GM23248 (cell line): Measurements from ENCODE around the gene CNTNAP4. TPM values are rescaled to one million over a fixed set of nuclear protein-coding genes. Genes with fewer than 3 reads are reported as not detected.

ENCODE experiments used
- DNase-seq: peaks from one replicate; pipeline ENCODE4 v3.0.0-alpha.2; 2015
- H2AFZ ChIP-seq: fragments of 200-600 bp; sonication (generic); 2 replicates; pipeline ENCODE4 v1.6.1; 2016; ENCODE audit warnings: antibody characterized with exemption
- H3F3A ChIP-seq: fragments of 200-600 bp; sonication (generic); 2 replicates; pipeline ENCODE4 v1.6.1; 2016; ENCODE audit warnings: mild to moderate bottlenecking, antibody characterized with exemption, mixed run types; ENCODE audit not compliant: insufficient read depth
- H3K27ac ChIP-seq: fragments of 200-600 bp; sonication (generic); 2 replicates; pipeline ENCODE4 v1.5.1; 2016; ENCODE audit warnings: mild to moderate bottlenecking
- H3K27me3 ChIP-seq: fragments of 200-600 bp; sonication (generic); replicated peaks from 2 replicates; pipeline ENCODE4 v1.6.1; 2016; ENCODE audit warnings: mild to moderate bottlenecking; ENCODE audit not compliant: insufficient read depth
- H3K36me3 ChIP-seq: fragments of 200-600 bp; sonication (generic); 2 replicates; pipeline ENCODE4 v1.6.1; 2016; ENCODE audit warnings: low read depth, mild to moderate bottlenecking
- H3K4me1 ChIP-seq: fragments of 200-600 bp; sonication (generic); 2 replicates; pipeline ENCODE4 v1.6.1; 2016; ENCODE audit warnings: mild to moderate bottlenecking; ENCODE audit not compliant: insufficient read depth
- H3K4me2 ChIP-seq: fragments of 200-600 bp; sonication (generic); one replicate; pipeline ENCODE4 v1.6.1; 2016; ENCODE audit warnings: mild to moderate bottlenecking; ENCODE audit not compliant: unreplicated experiment
- H3K4me3 ChIP-seq: fragments of 200-600 bp; sonication (generic); 2 replicates; pipeline ENCODE4 v1.5.1; 2016; ENCODE audit warnings: mild to moderate bottlenecking
- H3K79me2 ChIP-seq: fragments of 200-600 bp; sonication (generic); 2 replicates; pipeline ENCODE4 v1.6.1; 2016; ENCODE audit warnings: mild to moderate bottlenecking; ENCODE audit not compliant: insufficient read depth
- H3K9ac ChIP-seq: fragments of 200-600 bp; sonication (generic); 2 replicates; pipeline ENCODE4 v1.6.1; 2016; ENCODE audit warnings: mild to moderate bottlenecking
- H3K9me2 ChIP-seq: fragments of 200-600 bp; sonication (generic); 2 replicates; pipeline ENCODE4 v1.6.1; 2016; ENCODE audit warnings: mixed run types, mild to moderate bottlenecking, moderate library complexity; ENCODE audit not compliant: insufficient read depth
- H3K9me3 ChIP-seq: fragments of 200-600 bp; sonication (generic); one replicate; pipeline ENCODE4 v1.6.1; 2017; ENCODE audit warnings: low read depth
- H4K20me1 ChIP-seq: fragments of 200-600 bp; sonication (generic); 2 replicates; pipeline ENCODE4 v1.6.0; 2016; ENCODE audit not compliant: insufficient read depth
- EZH2 ChIP-seq: fragments of 200-600 bp; sonication (generic); IDR thresholded peaks from 2 replicates; pipeline ENCODE4 v1.6.1; 2018; ENCODE audit warnings: antibody characterized with exemption, mild to moderate bottlenecking; ENCODE audit not compliant: insufficient read depth, poor library complexity, severe bottlenecking
- EZH2phosphoT487 ChIP-seq: fragments of 200-600 bp; sonication (generic); IDR thresholded peaks from 2 replicates; pipeline ENCODE4 v1.6.1; 2018; ENCODE audit warnings: antibody characterized with exemption, moderate library complexity, mild to moderate bottlenecking, low read depth; ENCODE audit not compliant: insufficient read depth
- WGBS, 2 experiments: methylation state at CpG; one replicate each; pipeline ENCODE4 v1.1.6; 2015 to 2017; ENCODE audit warnings: low lambda C conversion rate in 2 of 2, low coverage in 1 of 2; ENCODE audit errors: missing lambda C conversion rate in 2 of 2; 5-methylcytosine and 5-hydroxymethylcytosine counted together
- in situ Hi-C: fragments of 300-500 bp; cut with MboI; formaldehyde crosslinking; loops from 2 replicates; pipeline ENCODE4 v1.15.0; 2020
- polyA plus RNA-seq: library from polyadenylated mRNA; unstranded; fragments of >200 nt; fragmentation: Nextera tagmentation; extraction: Ambion mirVana; gene quantifications from 2 replicates; pipeline ENCODE4 v1.2.1, GENCODE V29; 2016
- total RNA-seq: library from RNA; depleted of rRNA; stranded (reverse); fragments of >200 nt; shearing (Covaris generic); gene quantifications from 2 replicates; pipeline ENCODE4 v1.2.3, GENCODE V29; 2014

Gene CNTNAP4
- total and polyA plus RNA-seq, 2 experiments from 2014 or later: not detected

GRCh38 chr16:76574651-76575050 is 297.4 kb downstream of the CNTNAP4 start:
- DNase-seq: no peak
- Histone ChIP-seq H3K4me1 (no peaks in the 10 kb centered on the region), H3F3A (no peaks in the 10 kb centered on the region), H3K27ac (no peak overlapping the region), H3K9me3 (no peaks in the 10 kb centered on the region), H3K9me2 (no peaks in the 10 kb centered on the region), H3K4me3 (no peak overlapping the region), H3K4me2 (no peak overlapping the region), H3K9ac (no peak overlapping the region), H3K79me2 (no peaks in the 10 kb centered on the region), H3K27me3 (no peaks in the 10 kb centered on the region), H3K36me3 (no peaks in the 10 kb centered on the region), H4K20me1 (no peaks in the 10 kb centered on the region), H2AFZ (no peak overlapping the region)
- in situ Hi-C loops: no loop called here
- 2 to 3% methylated on average over 2 of the region's 2 CpGs for WGBS, 2 experiments
- TF ChIP-seq EZH2phosphoT487 (no peak), EZH2 (no peak)

GRCh38 chr16:76576526-76576925 is 299.3 kb downstream of the CNTNAP4 start:
- H3K4me2 ChIP-seq: no peak overlapping the region
- in situ Hi-C loops: no loop called here

GRCh38 chr16:76577003-76577402 is 299.8 kb downstream of the CNTNAP4 start:
- H3K36me3 ChIP-seq: no peaks in the 10 kb centered on the region
- in situ Hi-C loops: no loop called here
- TF ChIP-seq EZH2phosphoT487 (no peak), EZH2 (no peak)
- no peaks in the 10 kb centered on the region for H3K9me2 ChIP-seq
- no peak for DNase-seq
- no peak overlapping the region for H3K9ac ChIP-seq
- no peak overlapping the region for H3K4me3 ChIP-seq
- WGBS, 2 experiments: 42 to 58% methylated on average over 4 of the region's 4 CpGs
- no peak overlapping the region for H3K27ac ChIP-seq
- H3F3A ChIP-seq: no peaks in the 10 kb centered on the region
- H3K9me3 ChIP-seq: no peaks in the 10 kb centered on the region
- no peak overlapping the region for H2AFZ ChIP-seq
- no peaks in the 10 kb centered on the region for H4K20me1 ChIP-seq
- H3K27me3 ChIP-seq: no peaks in the 10 kb centered on the region
- H3K79me2 ChIP-seq: no peaks in the 10 kb centered on the region
- no peak overlapping the region for H3K4me2 ChIP-seq
- no peaks in the 10 kb centered on the region for H3K4me1 ChIP-seq

More at GRCh38 chr16:76576526-76576925, 299.3 kb downstream of the CNTNAP4 start:
- Histone ChIP-seq H3K79me2 (no peaks in the 10 kb centered on the region), H3F3A (no peaks in the 10 kb centered on the region), H3K9ac (no peak overlapping the region), H3K9me2 (no peaks in the 10 kb centered on the region), H3K4me1 (no peaks in the 10 kb centered on the region), H3K27ac (no peak overlapping the region), H3K36me3 (no peaks in the 10 kb centered on the region), H3K4me3 (no peak overlapping the region), H4K20me1 (no peaks in the 10 kb centered on the region), H2AFZ (no peak overlapping the region), H3K9me3 (no peaks in the 10 kb centered on the region), H3K27me3 (no peaks in the 10 kb centered on the region)
- WGBS, 2 experiments: 22 to 24% methylated on average over 5 of the region's 5 CpGs
- DNase-seq: no peak
- no peak for TF ChIP-seq EZH2
- TF ChIP-seq EZH2phosphoT487: no peak

GRCh38 chr16:76579277-76579922 is 302.2 kb downstream of the CNTNAP4 start:
- no peak for TF ChIP-seq EZH2
- no peak for TF ChIP-seq EZH2phosphoT487
- H3K9me3 ChIP-seq: no peaks in the 10 kb centered on the region
- no peaks in the 10 kb centered on the region for H4K20me1 ChIP-seq
- H3K36me3 ChIP-seq: no peaks in the 10 kb centered on the region
- no peaks in the 10 kb centered on the region for H3F3A ChIP-seq
- no peaks in the 10 kb centered on the region for H3K9me2 ChIP-seq
- in situ Hi-C loops: no loop called here
- H3K4me3 ChIP-seq: no peak overlapping the region
- no peak overlapping the region for H3K4me2 ChIP-seq
- H3K4me1 ChIP-seq: no peaks in the 10 kb centered on the region
- no peak overlapping the region for H3K27ac ChIP-seq
- H3K9ac ChIP-seq: no peak overlapping the region
- H2AFZ ChIP-seq: no peak overlapping the region
- no peaks in the 10 kb centered on the region for H3K27me3 ChIP-seq
- H3K79me2 ChIP-seq: no peaks in the 10 kb centered on the region
- no peak for DNase-seq
- 30 to 33% methylated on average over 9 of the region's 9 CpGs for WGBS, 2 experiments
